ENCODE data around the gene PYGO1. TPM values are rescaled to one million over a fixed set of nuclear protein-coding genes. Genes with fewer than 3 reads are reported as not detected.

PYGO1 gene
- total and polyA plus RNA-seq, 2 of the 4 experiments (the other 2 are of a cell fraction): 3.0 to 6.6 TPM

- POLR2A ChIA-PET (ENCODE audit: unreplicated experiment): no interaction called here
- no peak overlapping the region for H4K8ac ChIP-seq (ENCODE audit: low read depth in 2 of 2, low read length in 2 of 2)
- H3K4me2 ChIP-seq (ENCODE audit: low read depth, low read length): no peak overlapping the region
- H3K18ac ChIP-seq (ENCODE audit: low read depth, low read length): no peak overlapping the region
- no peaks in the 10 kb centered on the region for H3K36me3 ChIP-seq (ENCODE audit: control insufficient read depth, insufficient read depth, low read length)
- H3K9me3 ChIP-seq (ENCODE audit: control insufficient read depth, insufficient read depth, low read length): no peaks in the 10 kb centered on the region
- H2AK5ac ChIP-seq (ENCODE audit: low read depth, low read length): no peak overlapping the region
- H2AFZ ChIP-seq (replicated peaks; ENCODE audit: low read length, poor library complexity): no peak overlapping the region
- H3K56ac ChIP-seq (ENCODE audit: extremely low read depth, insufficient read depth, low read length): no peak overlapping the region
- ATAC-seq (ENCODE audit: low read depth) (no peak), DNase-seq (no peak)
- H2AK9ac ChIP-seq (replicated peaks; ENCODE audit: low read depth, low read length, poor library complexity): no peak overlapping the region
- intact Hi-C loops (cut with micrococcal nuclease): no loop called here
- no peak overlapping the region for H2BK5ac ChIP-seq (ENCODE audit: low read depth, low read length, poor library complexity, severe bottlenecking)
- H3K4ac ChIP-seq (ENCODE audit: low read depth, low read length): no peak overlapping the region
- H2BK20ac ChIP-seq (ENCODE audit: low read depth, low read length): no peak overlapping the region
- no peak overlapping the region for H3K4me3 ChIP-seq (ENCODE audit: insufficient read depth, low read depth, low read length)
- no peak overlapping the region for H2BK120ac ChIP-seq (ENCODE audit: low read depth, low read length)
- H4K91ac ChIP-seq (ENCODE audit: insufficient read depth, low read depth, low read length): no peak overlapping the region
- no peak overlapping the region for H4K5ac ChIP-seq (ENCODE audit: low read depth, low read length)
- no CpG with 5 or more reads among the region's 1 CpG for WGBS, 2 experiments (ENCODE audit: extremely low coverage in 2 of 2, insufficient read length in 1 of 2)
- H3K4me1 ChIP-seq (ENCODE audit: control insufficient read depth, insufficient read depth, low read length): no peaks in the 10 kb centered on the region
- H3K9ac ChIP-seq (ENCODE audit: low read depth, low read length): no peak overlapping the region
- dilution Hi-C loops (cut with HindIII; ENCODE audit: low sequenced_read_pairs, unreplicated experiment): no loop called here
- in situ Hi-C loops (cut with MboI; ENCODE audit: low sequenced_read_pairs): no loop called here
- no peaks in the 10 kb centered on the region for H3K79me1 ChIP-seq (ENCODE audit: low read depth in 1 of 2, low read length in 2 of 2)
- H3K27me3 ChIP-seq (ENCODE audit: control insufficient read depth, insufficient read depth, low read length): no peaks in the 10 kb centered on the region
- no peak overlapping the region for H2BK15ac ChIP-seq (ENCODE audit: low read depth, low read length)
- no TSS peak for BruUV-seq (replicated peaks)
- H3K23ac ChIP-seq (ENCODE audit: low read depth, low read length): no peak overlapping the region
- no peak overlapping the region for H3K27ac ChIP-seq (ENCODE audit: insufficient read depth, low read length)
- TF ChIP-seq NFE2L2 (IDR thresholded peaks at IDR 0.05; ENCODE audit: low read depth, low read length): no peak
- H3K9me1 ChIP-seq (ENCODE audit: insufficient read depth, low read length): 0 out of 2 replicates have a peak, but pooled peaks cover 4% of the 10 kb centered on the region
- no peak overlapping the region for H3K14ac ChIP-seq (replicated peaks; ENCODE audit: low read depth, low read length)
- CTCF ChIA-PET: interaction anchor here (0.6 kb wide), 1 partner anchor 23 kb away, joined by 9 read pairs; no protein-coding TSS in a partner anchor
- H4K20me1 ChIP-seq (ENCODE audit: insufficient read depth, low read length): no peaks in the 10 kb centered on the region
Observed at GRCh38 chr15:55494931-55495330, 93.2 kb downstream of the PYGO1 start.

All from IMR-90 (cell line).